Osteoblast (primary cell): ENCODE results near the gene GP2. TPM values are rescaled to one million over a fixed set of nuclear protein-coding genes. Genes with fewer than 3 reads are reported as not detected.

Source experiments
- DNase-seq: peaks from one replicate; pipeline ENCODE4 v3.0.0; 2011; ENCODE audit warnings: low spot score, mixed read lengths; ENCODE audit not compliant: insufficient read length; ENCODE audit errors: missing footprints
- H2AFZ ChIP-seq: 2 replicates; pipeline ENCODE4 v1.6.0; 2011; ENCODE audit warnings: mild to moderate bottlenecking, low read length
- H3K27ac ChIP-seq: 2 replicates; pipeline ENCODE4 v1.5.1; 2011; ENCODE audit warnings: mild to moderate bottlenecking, low read depth, low read length, moderate library complexity
- H3K27me3 ChIP-seq: 2 replicates; pipeline ENCODE4 v1.6.0; 2012; ENCODE audit warnings: mild to moderate bottlenecking, control low read depth, inconsistent platforms, low read length, moderate library complexity; ENCODE audit not compliant: insufficient read depth
- H3K36me3 ChIP-seq: 2 replicates; pipeline ENCODE4 v1.5.1; 2011; ENCODE audit warnings: mild to moderate bottlenecking, low read length, control low read depth, moderate library complexity; ENCODE audit not compliant: insufficient read depth
- H3K4me1 ChIP-seq: 2 replicates; pipeline ENCODE4 v1.5.1; 2011; ENCODE audit warnings: mild to moderate bottlenecking, low read length, control low read depth, moderate library complexity; ENCODE audit not compliant: insufficient read depth
- H3K4me2 ChIP-seq: 2 replicates; pipeline ENCODE4 v1.6.0; 2011; ENCODE audit warnings: mild to moderate bottlenecking, low read length; ENCODE audit not compliant: insufficient read depth
- H3K4me3 ChIP-seq: fragments of 200-600 bp; sonication (generic); 3 replicates; pipeline ENCODE4 v1.5.1; 2012; ENCODE audit warnings: mild to moderate bottlenecking, low read length, inconsistent platforms; ENCODE audit not compliant: insufficient read depth
- H3K79me2 ChIP-seq: 2 replicates; pipeline ENCODE4 v1.6.0; 2012; ENCODE audit warnings: mild to moderate bottlenecking, low read length, control low read depth, inconsistent platforms; ENCODE audit not compliant: insufficient read depth
- H3K9me3 ChIP-seq: 2 replicates; pipeline ENCODE4 v1.5.1; 2011; ENCODE audit warnings: low read depth, low read length, control low read depth
- H4K20me1 ChIP-seq: 2 replicates; pipeline ENCODE4 v1.6.0; 2012; ENCODE audit warnings: mild to moderate bottlenecking, low read length, control low read depth; ENCODE audit not compliant: insufficient read depth
- total RNA-seq: library from RNA; depleted of rRNA; stranded (reverse); fragments of >200 nt; gene quantifications from 2 replicates; pipeline ENCODE4 v1.2.3, GENCODE V29; 2012
- TF ChIP-seq, protein P1 (sequence below): IDR thresholded peaks from 2 replicates; pipeline ENCODE4 v1.5.1; 2011; ENCODE audit warnings: mild to moderate bottlenecking, low read depth, low read length, moderate library complexity; ENCODE audit errors: extremely low read depth

GP2 gene
- total RNA-seq, 1 donor, result not detected

GRCh38 chr16:20308266-20308665 lies 19.0 kb downstream of the GP2 start:
- H3K36me3 ChIP-seq, result no peaks in the 10 kb centered on the region
- H3K4me2 ChIP-seq, result no peak overlapping the region
- H3K27ac ChIP-seq, result no peak overlapping the region
- H4K20me1 ChIP-seq, result no peaks in the 10 kb centered on the region
- H3K79me2 ChIP-seq, result no peaks in the 10 kb centered on the region
- DNase-seq, result no peak
- H3K9me3 ChIP-seq, result no peaks in the 10 kb centered on the region
- H3K4me3 ChIP-seq, result no peak overlapping the region
- H3K27me3 ChIP-seq, result no peaks in the 10 kb centered on the region
- TF ChIP-seq, protein P1, sequence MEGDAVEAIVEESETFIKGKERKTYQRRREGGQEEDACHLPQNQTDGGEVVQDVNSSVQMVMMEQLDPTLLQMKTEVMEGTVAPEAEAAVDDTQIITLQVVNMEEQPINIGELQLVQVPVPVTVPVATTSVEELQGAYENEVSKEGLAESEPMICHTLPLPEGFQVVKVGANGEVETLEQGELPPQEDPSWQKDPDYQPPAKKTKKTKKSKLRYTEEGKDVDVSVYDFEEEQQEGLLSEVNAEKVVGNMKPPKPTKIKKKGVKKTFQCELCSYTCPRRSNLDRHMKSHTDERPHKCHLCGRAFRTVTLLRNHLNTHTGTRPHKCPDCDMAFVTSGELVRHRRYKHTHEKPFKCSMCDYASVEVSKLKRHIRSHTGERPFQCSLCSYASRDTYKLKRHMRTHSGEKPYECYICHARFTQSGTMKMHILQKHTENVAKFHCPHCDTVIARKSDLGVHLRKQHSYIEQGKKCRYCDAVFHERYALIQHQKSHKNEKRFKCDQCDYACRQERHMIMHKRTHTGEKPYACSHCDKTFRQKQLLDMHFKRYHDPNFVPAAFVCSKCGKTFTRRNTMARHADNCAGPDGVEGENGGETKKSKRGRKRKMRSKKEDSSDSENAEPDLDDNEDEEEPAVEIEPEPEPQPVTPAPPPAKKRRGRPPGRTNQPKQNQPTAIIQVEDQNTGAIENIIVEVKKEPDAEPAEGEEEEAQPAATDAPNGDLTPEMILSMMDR, result no peak
- no peak overlapping the region for H2AFZ ChIP-seq
- H3K4me1 ChIP-seq, result no peaks in the 10 kb centered on the region

GRCh38 chr16:20307791-20308190 lies 19.5 kb downstream of the GP2 start:
- Histone ChIP-seq H3K4me3 (no peak overlapping the region), H2AFZ (no peak overlapping the region), H3K36me3 (no peaks in the 10 kb centered on the region), H3K4me1 (no peaks in the 10 kb centered on the region), H3K27ac (no peak overlapping the region), H4K20me1 (no peaks in the 10 kb centered on the region), H3K27me3 (no peaks in the 10 kb centered on the region), H3K4me2 (no peak overlapping the region), H3K9me3 (no peaks in the 10 kb centered on the region), H3K79me2 (no peaks in the 10 kb centered on the region)
- no peak for DNase-seq
- TF ChIP-seq, protein P1, result no peak

- Histone ChIP-seq H2AFZ (no peak overlapping the region), H3K36me3 (no peaks in the 10 kb centered on the region), H3K4me2 (no peak overlapping the region), H3K27me3 (no peaks in the 10 kb centered on the region), H4K20me1 (no peaks in the 10 kb centered on the region), H3K4me1 (no peaks in the 10 kb centered on the region), H3K79me2 (no peaks in the 10 kb centered on the region), H3K9me3 (no peaks in the 10 kb centered on the region), H3K4me3 (no peak overlapping the region), H3K27ac (no peak overlapping the region)
- TF ChIP-seq, protein P1, result no peak
- DNase-seq, result no peak
Measured at GRCh38 chr16:20307240-20307671, 20.1 kb downstream of the GP2 start.

- no peak for DNase-seq
Measured at GRCh38 chr16:20306401-20306800, 20.9 kb downstream of the GP2 start.

More at GRCh38 chr16:20306401-20306800, 20.9 kb downstream of the GP2 start:
- Histone ChIP-seq H3K9me3 (no peaks in the 10 kb centered on the region), H3K4me1 (no peaks in the 10 kb centered on the region), H2AFZ (no peak overlapping the region), H3K27me3 (no peaks in the 10 kb centered on the region), H3K27ac (no peak overlapping the region), H3K4me2 (no peak overlapping the region), H3K79me2 (no peaks in the 10 kb centered on the region), H3K4me3 (no peak overlapping the region), H4K20me1 (no peaks in the 10 kb centered on the region), H3K36me3 (no peaks in the 10 kb centered on the region)
- TF ChIP-seq, protein P1, result no peak
